HG03442 (cell line): Measurements from ENCODE around the gene MKNK1.
"Not testable (repeated sequence)": the region's sequence is repeated elsewhere in the genome, so short reads cannot be mapped to it uniquely, and the experiment has no call there.

ENCODE experiments used
- ATAC-seq: cut with Tn5 transposase; IDR thresholded peaks from one replicate; pipeline ENCODE4 v1.9.1; 2021; ENCODE audit warnings: mild to moderate bottlenecking, moderate library complexity; ENCODE audit not compliant: unreplicated experiment

Gene MKNK1

GRCh38 chr1:46603858-46604549 is at the start of gene MKNK1:
Gene MKNK1 (minus strand): TSS chr1:46604268. CDS start chr1:46583327, 20,941 bp downstream.
- ATAC-seq = peak; percentile 95

- ATAC-seq = no peak
These were observed 49.4 kb upstream of the MKNK1 start for GRCh38 chr1:46653405-46653958.

- no peak for ATAC-seq
These were observed 48.4 kb upstream of the MKNK1 start for GRCh38 chr1:46652321-46653100.

- not testable (repeated sequence) for ATAC-seq
These were observed 47.1 kb upstream of the MKNK1 start for GRCh38 chr1:46651152-46651551.

- ATAC-seq = no peak
These were observed 46.4 kb upstream of the MKNK1 start for GRCh38 chr1:46650491-46650890.

- no peak for ATAC-seq
These were observed 45.7 kb upstream of the MKNK1 start for GRCh38 chr1:46649764-46650163.

GRCh38 chr1:46647611-46648010 is 43.5 kb upstream of the MKNK1 start:
- no peak for ATAC-seq

GRCh38 chr1:46646844-46647243 is 42.8 kb upstream of the MKNK1 start:
- no peak for ATAC-seq

GRCh38 chr1:46646331-46646730 is 42.3 kb upstream of the MKNK1 start:
- ATAC-seq = no peak

- ATAC-seq = no peak
These were observed 41.7 kb upstream of the MKNK1 start for GRCh38 chr1:46645815-46646214.

GRCh38 chr1:46643368-46643775 is 39.3 kb upstream of the MKNK1 start:
- no peak for ATAC-seq

GRCh38 chr1:46642115-46642680 is 38.1 kb upstream of the MKNK1 start:
- ATAC-seq = no peak

GRCh38 chr1:46639547-46639946 is 35.5 kb upstream of the MKNK1 start:
- no peak for ATAC-seq

- no peak for ATAC-seq
These were observed 34.9 kb upstream of the MKNK1 start for GRCh38 chr1:46638921-46639320.

GRCh38 chr1:46637444-46638083 is 33.5 kb upstream of the MKNK1 start:
- ATAC-seq = no peak

GRCh38 chr1:46635205-46635604 is 31.1 kb upstream of the MKNK1 start:
- no peak for ATAC-seq

GRCh38 chr1:46630719-46631118 is 26.7 kb upstream of the MKNK1 start:
- no peak for ATAC-seq

- ATAC-seq = no peak
These were observed 19.9 kb upstream of the MKNK1 start for GRCh38 chr1:46623743-46624644.

- ATAC-seq = no peak
These were observed 18.3 kb upstream of the MKNK1 start for GRCh38 chr1:46622344-46622743.

GRCh38 chr1:46621930-46622329 is 17.9 kb upstream of the MKNK1 start:
- ATAC-seq = no peak
